HS-5 (cell line): Measurements from ENCODE around the gene AQP5.
"Not testable (repeated sequence)": the region's sequence is repeated elsewhere in the genome, so short reads cannot be mapped to it uniquely, and the experiment has no call there.

Experiments
- DNase-seq: peaks from one replicate; pipeline ENCODE4 v3.0.0-alpha.2; 2012; ENCODE audit warnings: low read depth

Gene AQP5

DNA sequence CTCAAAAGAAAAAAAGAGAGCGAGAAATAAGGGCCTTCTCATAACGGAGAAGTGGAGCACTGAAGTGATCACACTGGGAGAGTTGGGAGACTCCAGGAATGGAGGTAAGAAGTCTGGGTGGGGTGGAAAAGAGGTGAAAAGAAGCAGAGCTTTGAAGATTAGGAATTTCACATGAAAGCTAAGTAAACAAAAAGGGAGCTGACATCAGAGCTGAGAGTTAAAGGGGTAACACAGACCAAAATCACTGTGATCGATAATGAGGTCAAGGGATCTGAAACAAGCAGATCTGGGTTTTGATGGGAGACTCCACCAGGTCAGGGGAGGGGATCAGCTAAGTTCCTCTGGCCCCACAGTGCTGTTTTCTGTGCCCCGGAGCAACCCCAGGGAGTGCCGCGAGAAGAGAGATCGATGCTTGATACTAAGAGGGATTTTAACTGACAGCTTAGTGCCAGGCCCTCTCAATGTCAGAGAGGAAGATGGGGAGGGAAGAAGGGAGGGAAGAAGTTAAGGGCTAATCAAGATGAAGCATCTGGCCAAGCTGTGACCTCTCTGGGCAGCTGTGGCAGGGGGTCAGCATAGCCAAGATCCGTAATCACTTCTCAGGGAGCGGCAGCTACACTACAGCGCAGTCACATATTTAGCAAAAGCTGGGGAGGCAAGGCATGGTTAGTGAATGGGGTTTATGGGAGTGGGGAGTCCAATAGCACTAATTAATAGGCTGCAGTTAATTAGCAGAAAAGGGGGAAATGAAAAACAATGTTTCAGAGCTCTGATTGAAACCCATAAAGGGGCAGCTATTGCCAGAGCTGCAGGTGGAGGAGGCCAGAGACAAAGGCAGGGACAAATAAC lies 19.1 kb downstream of the AQP5 start:
- DNase-seq: no peak

DNA sequence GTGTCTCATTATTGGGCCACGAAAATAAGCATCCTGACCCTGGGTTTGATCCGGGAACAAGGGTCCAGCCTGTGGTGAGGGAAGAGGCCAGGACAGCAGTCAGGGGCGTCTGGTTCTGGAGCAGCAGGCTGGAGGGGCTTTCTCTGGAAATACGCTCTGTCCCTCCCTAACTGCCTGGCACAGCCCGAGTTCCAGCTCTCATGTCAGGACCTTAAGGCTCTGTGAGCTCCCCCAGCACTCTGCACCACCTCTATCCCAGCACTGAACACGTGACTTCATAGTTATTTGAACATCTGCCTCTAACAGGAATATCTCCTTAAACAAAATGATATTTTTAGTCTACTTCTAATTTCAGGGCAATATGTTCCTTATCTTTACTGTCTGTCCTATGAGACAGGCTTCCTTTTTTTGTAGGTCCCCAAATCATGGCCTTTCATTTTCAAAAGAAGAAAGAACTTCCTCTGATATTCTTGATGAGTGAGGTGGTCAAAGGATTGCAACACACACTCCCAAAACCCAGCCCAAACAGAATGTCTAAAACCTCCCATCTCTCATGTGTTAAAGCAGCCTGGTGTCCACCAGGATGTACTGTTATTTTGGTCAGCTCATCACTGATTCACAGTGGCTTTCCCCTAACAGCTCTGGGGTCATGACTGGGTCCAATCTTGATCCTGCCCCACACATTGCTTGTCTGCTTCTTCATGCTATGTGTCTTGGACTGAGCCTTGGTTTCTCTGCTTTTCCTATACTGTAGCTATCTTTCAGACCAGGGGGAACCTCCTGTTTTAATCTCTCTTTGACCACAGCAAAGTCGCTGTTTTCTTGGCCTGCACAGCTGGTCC lies 20.8 kb downstream of the AQP5 start:
- no peak for DNase-seq

DNA sequence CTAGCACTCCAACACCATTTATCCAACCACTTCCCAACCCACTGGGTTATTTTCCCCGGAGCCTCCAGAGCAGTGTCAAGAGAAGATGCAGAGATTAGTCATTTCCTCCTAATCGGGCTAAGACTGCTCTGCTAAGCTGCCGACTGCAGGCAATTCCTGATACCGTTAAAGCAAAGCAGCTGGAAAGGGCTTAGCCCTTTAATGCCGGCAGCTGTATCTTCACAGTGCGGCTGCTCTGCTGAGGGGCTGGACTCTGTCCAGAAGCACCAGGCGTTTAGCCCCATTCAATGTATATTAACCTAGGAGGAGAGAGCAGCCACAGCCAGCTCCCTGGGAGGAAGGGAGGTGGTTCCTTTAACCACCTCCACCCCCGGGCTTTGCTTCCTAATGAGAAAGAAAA lies 22.2 kb downstream of the AQP5 start:
- DNase-seq: peak; percentile 81

DNA sequence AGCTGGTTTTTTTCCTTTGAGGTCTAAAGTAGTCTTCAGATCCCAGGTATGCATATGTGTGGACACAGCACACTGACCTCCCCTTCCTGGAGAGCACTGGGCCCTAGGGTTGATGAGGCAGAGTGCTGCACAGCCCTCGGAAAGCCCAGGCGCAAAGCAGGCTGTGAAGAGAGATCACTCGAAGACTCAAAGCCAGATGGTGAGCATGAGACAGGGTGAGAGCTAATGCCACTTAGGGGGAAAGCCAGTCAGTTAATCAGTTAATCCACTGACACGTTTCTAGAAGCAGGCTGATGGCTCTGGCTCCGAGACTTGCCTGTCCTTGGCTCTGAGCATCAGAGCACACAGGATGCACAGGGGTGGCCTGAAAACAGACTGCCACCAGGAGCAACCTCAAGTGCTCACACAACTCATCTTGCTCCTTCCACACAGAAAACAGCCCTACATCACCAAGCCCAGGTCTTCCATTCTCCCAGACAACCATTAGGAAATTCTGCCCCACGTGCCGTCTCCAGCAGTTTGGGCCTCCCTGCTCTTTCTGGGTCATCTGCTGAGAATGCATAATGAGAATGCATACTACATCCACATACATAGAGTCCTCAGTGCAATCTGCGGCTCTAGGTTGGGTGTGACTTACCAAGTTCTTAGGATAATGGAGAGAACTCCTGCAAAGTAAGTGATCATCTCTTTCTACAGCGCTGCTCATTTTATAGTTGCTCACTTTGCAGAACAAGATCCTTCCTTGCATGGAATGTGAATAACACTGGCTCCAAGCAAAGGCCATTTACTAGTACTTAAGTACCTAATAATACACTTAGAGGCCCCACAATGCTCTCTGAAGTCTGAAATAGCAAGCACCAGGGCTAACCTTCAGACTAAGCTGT lies 23.0 kb downstream of the AQP5 start:
- no peak for DNase-seq

DNA sequence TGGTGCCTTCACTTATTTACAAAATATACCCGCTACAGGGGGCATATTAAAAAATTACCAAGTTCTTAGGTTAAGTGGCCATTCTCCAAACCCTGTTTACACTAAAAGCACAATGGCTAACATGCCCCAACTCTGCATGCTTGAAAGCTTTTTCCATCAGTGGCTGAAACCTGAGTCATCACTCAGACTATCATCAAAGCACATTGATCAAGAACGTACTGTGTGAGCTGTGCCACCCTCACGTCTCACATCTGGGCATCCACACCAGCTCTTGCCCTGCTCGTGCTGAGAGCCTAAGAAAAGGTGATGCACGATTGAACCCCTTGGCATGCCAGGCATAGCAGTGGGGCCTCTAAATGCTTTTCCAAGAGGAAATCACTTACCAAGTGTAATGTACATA lies 24.3 kb downstream of the AQP5 start:
- DNase-seq: no peak

DNA sequence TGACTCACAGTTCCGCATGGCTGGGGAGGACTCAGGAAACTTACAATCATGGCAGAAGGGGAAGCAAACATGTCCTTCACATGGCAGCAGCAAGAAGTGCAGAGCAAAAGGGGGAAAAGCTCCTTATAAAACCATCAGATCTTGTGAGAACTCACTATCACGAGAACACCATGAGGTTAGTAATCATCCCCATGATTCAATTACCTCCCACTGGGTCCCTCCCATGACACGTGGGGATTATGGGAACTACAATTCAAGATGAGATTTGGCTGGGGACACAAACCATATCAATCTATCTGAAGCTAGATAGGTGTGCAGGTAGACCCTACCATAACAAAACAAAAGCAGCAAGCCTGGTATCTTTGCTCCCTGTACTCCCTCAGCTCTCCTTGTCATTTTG lies 24.8 kb downstream of the AQP5 start:
- not testable (repeated sequence) for DNase-seq

DNA sequence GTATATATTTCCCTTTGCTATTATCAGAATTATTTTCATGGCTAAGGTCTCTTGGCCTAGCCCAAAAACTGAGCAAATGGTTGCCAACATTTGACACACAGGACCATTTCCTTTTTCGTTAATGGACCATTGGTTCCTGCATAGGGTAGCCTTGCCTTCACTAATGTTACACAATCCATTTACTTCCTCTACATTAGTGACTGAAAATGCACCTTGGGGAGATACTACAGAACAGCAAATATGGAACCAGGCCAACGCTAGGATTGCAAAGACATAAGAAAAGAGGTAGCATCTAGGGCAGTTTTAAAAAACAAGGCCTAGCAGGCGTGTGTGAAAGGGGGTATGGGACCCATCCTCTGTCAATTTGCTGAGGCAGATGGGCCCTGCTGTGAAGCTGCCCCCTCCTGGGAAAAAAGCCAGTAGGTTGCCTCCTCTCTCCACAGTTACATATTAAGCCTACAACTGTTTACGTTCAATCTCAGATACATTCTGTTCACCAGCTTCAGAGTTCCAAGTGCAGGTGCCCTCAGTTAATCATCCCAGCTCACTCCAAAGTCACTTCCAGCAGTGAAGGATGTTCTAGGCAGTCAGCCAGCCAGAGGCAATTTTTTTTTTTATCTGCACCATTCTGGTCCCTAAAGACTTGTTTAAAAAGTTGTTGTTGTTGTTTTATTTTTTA lies 26.1 kb downstream of the AQP5 start:
- DNase-seq: no peak

DNA sequence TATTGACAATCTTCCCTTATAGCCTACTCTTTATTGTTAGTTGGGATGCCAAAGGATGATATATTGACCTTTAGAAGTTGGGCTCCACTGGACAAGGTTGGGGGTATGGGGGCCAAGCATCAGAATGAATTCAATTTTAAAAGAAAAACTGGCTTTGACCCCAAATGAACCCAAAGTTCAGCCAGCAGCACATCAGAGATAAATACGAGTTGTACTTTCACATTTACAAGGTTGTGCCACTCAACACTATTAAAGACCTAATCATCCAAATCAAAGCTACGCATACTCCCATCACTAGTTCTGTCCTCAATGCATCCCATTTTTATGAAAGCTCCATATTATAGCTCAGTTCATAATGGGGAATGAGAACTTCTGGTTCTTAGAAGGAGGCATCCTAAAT lies 27.7 kb downstream of the AQP5 start:
- DNase-seq: not testable (repeated sequence)

DNA sequence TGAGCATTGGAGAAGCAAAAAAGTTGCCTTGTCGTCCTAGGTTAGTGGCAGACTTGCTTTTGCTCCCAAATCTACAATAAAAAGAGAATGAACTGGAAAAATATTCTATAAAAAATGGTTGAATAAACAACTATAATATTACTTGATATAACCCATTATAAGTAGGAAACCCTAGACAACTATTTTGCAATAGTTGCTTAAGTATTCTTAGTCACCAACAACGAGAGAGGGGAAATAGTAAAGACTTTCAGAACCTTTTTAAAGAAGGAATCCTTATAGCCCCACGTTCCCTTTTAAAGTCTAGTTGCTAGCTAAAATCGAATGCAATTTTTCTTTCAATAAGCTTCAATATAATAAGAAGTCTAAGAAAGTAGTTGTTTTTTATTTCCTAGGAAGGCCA lies 28.6 kb downstream of the AQP5 start:
- DNase-seq: no peak

DNA sequence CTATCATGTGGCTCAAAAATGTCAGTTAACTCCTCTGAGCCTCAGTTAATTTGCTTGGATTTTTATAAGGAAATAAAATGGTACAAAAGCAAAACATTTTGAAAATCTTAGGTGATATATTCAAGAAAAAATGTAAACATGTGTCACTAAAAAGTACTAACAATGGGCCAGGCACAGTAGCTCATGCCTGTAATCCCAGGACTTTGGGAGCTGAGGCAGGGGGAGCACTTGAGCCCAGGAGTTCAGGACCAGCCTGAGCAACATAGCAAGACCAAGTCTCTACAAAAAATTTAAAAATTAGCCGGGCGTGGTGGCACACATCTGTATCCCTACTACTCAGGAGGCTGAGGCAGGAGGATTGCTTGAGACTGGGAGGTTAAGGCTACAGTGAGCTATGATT lies 36.8 kb downstream of the AQP5 start:
- no peak for DNase-seq

DNA sequence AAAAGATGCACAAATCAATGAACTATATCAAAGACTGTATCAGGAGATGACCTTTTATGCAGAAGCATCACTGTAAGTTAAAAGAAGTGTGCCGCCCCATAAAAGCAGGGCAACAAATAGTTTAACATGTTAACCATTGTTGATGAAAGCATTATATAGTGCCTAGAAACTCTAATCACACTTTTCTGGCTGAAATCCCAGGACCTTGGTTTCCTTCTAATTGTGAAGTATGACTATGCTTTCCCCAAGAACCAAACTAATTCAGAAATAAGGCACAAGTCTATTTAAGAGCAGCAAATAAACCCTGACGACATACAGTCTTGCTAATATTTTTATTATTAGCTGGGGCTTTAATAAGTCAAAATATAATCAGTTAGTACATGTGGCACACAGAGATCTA lies 41.9 kb downstream of the AQP5 start:
- DNase-seq: no peak

DNA sequence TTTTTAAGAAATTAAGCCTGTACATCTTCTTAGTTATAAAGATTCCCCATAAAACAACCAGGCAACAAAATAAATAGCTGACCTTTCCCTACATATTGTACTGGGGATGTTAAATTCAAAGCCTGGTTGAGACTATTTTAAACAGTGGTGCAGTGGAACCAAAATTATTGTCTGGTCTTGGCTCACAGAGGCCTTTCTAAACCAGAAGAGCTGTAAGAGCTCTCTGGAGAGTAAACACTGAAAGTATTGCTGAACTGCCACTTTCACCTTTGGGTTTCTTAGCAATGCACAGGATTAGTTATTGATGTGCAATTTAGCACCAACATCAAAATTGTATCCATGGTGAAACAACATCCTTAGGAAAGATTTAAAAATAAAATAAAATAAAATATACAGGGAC lies 43.0 kb downstream of the AQP5 start:
- no peak for DNase-seq

DNA sequence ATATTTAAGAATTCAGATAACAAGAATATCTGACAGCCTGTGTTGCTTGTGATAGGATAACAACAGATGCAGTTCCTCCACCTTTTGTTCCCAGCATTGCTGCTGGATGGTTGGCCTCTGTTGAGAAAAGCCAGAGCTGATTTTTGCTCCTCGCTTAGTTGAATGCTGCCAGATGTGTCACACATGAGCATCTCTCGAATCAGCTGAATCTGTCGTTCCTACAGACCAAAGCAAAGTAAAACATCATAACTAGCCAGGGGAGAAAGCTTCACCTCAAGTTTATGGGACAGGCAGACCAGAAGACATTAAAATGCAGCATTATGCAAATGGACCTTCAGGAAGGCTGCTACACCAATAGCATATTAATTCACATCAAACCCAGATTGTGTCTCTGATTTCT lies 43.5 kb downstream of the AQP5 start:
- no peak for DNase-seq

DNA sequence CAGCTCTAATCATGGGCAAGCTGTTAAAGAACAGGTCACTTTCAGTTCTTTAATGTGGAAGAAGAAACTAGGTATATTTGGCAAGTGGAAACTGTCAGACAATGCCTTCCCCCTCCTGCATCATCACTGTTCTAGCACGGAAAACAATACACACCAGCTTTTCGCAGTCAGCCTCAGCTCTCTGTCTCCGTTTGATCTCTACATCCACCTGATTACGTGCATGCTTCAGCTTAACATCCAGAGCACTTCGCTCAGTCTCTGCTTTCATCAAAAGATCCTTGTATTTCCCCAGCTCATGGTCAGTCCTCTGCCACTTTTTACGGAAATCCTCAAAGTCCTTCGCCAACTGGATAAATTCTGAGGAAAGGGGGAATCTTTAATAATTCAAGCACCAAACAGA lies 44.6 kb downstream of the AQP5 start:
- DNase-seq: no peak

DNA sequence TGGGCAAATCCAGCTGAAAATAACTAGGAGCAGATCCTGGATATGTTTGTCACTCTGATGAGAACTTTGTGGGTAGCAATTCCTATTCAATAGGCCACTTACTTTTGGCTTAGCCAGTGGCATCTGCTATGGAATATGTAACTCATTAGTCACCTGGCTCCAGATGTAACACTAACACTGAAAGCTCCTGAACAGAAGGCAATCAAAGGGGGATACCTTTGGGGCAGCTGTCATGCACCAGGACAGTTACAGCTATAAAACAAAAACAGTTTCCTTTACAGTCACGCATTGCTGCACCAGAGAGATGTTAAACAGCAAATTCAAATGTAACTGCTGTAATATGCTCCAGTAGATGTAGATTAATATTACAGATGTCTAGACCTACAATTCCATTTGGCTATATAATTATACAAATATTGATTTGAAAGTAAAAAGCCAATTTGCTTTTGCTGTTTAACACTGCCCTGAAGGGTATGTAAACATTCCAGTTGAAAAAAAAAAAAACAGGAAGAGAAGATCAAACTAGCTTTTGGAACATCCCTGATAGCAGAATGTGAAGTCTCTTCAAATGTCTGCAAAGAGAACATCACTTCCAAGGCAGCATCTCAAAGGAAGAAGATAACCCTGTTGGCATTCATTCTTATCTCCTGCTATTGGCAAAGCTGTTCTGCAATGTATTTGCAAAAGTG lies 45.2 kb downstream of the AQP5 start:
- DNase-seq: peak; percentile 49

DNA sequence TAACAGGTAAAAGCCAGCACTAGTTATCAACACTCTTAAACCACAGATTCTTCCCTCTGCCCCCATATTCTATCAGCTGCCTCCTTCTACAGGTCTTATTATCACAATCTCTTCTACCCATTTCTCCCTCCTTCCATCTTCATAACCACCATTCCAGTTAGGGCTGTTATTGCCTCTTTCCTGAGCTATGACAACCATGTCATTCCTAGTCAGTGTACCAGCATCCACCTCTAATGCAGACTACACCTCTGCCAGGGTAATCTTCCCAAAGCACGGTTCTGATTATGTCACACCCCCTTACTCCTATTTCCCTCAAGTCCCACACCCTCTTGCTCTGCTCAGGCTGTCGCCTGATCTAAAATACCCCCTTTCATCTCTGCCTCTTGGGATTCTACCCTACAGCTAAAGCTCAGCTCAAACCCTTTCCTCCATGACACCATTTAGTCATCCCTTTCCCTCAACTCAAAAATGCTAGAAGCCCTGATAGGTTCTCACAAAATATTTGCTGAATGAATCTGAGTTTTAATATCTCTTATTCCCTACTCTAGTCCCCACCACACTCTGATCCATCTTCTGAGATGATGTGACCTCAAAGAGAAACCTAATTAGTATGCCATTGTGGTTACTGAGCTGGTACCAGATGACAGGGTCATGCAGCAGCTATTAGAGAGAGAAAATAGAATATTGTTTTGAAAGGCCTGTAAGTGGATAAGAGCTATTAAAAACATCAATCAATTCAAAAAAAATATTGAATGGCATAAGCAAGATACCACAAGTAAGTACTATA lies 51.9 kb downstream of the AQP5 start:
- no peak for DNase-seq

DNA sequence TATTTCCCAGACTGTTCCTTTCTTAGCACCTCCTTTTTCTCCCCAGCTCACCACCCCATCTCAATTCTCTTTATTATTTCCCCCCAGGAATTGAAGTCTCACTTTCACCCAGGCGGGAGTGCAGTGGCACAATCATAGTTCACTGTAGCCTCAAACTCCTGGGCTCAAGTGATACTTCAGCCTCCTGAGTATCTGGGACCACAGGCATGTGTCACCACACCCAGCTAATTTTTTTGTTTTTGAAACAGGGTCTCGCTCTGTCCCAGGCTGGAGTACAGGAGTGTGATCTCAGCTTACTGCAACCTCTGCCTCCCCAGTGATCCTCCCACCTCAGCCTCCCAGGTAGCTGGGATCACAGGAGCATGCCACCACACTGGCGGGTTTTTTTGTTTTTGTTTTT lies 52.7 kb downstream of the AQP5 start:
- no peak for DNase-seq
